SK-N-SH (cell line): ENCODE results near the gene INTS6. TPM values are rescaled to one million over a fixed set of nuclear protein-coding genes. Genes with fewer than 3 reads are reported as not detected.

Source experiments
- CTCF ChIA-PET: fragments of 300-600, 350-600 bp; formaldehyde crosslinking; extraction: SDS; loops from one replicate; lab custom pipeline; 2021; lab: Yijun Ruan, JAX
- POLR2A ChIA-PET: fragments of 350-600 bp; sonication (Branson Sonifier 250); formaldehyde crosslinking; extraction: SDS; loops from one replicate; lab custom pipeline; 2020; ENCODE audit warnings: antibody characterized with exemption, inconsistent platforms; lab: Yijun Ruan, JAX
- DNase-seq: peaks from one replicate; pipeline ENCODE4 v3.0.0; 2012
- H2AFZ ChIP-seq: fragments of 200-600 bp; sonication (generic); 2 replicates; pipeline ENCODE4 v1.8.1; 2016; ENCODE audit warnings: antibody characterized with exemption, mild to moderate bottlenecking, low read depth
- H3F3A ChIP-seq: fragments of 200-600 bp; sonication (generic); replicated peaks from 2 replicates; pipeline ENCODE3; 2016; ENCODE audit warnings: antibody characterized with exemption, mild to moderate bottlenecking; ENCODE audit not compliant: insufficient read depth
- H3K27ac ChIP-seq, 2 experiments: fragments of 200-500 bp in 1 of 2; fragments of 200-600 bp in 1 of 2; sonication (Bioruptor generic) in 1 of 2; sonication (generic), shearing (Covaris generic) in 1 of 2; 2 replicates each; pipeline versions ENCODE4 v1.5.1 to v1.6.1; 2014 to 2016; ENCODE audit warnings: low read depth in 2 of 2, inconsistent platforms in 1 of 2, low read length in 1 of 2, mild to moderate bottlenecking in 1 of 2, mixed read lengths in 1 of 2
- H3K27me3 ChIP-seq: fragments of 200-600 bp; sonication (generic), shearing (Covaris generic); 2 replicates; pipeline ENCODE4 v1.6.1; 2016; ENCODE audit warnings: mixed run types; ENCODE audit not compliant: insufficient read depth
- H3K36me3 ChIP-seq, 2 experiments: fragments of 200-500 bp in 1 of 2; fragments of 200-600 bp in 1 of 2; sonication (Bioruptor generic) in 1 of 2; sonication (generic) in 1 of 2; replicated peaks in 1 of 2; 2 replicates each; pipeline versions ENCODE3 to v1.5.1; 2014 to 2016; ENCODE audit warnings: low read length in 1 of 2, mild to moderate bottlenecking in 1 of 2; ENCODE audit not compliant: insufficient read depth in 2 of 2, control insufficient read depth in 1 of 2
- H3K4me1 ChIP-seq, 2 experiments: fragments of 200-500 bp in 1 of 2; fragments of 200-600 bp in 1 of 2; sonication (Bioruptor generic) in 1 of 2; sonication (generic), shearing (Covaris generic) in 1 of 2; 2 replicates each; pipeline versions ENCODE4 v1.5.1 to v1.6.1; 2014 to 2016; ENCODE audit warnings: low read depth in 1 of 2, low read length in 1 of 2, mixed run types in 1 of 2; ENCODE audit not compliant: insufficient read depth in 2 of 2, control insufficient read depth in 1 of 2
- H3K4me2 ChIP-seq: fragments of 200-600 bp; sonication (generic), shearing (Covaris generic); 2 replicates; pipeline ENCODE4 v1.6.1; 2017; ENCODE audit warnings: mixed run types
- H3K4me3 ChIP-seq, 2 experiments: fragments of 200-500 bp in 1 of 2; fragments of 200-600 bp in 1 of 2; sonication (Bioruptor generic) in 1 of 2; sonication (generic), shearing (Covaris generic) in 1 of 2; 2 replicates each; pipeline versions ENCODE4 v1.5.1 to v1.8.1; 2014 to 2016; ENCODE audit warnings: low read depth in 2 of 2, inconsistent platforms in 1 of 2, low read length in 1 of 2, mild to moderate bottlenecking in 1 of 2, mixed read lengths in 1 of 2, moderate library complexity in 1 of 2
- H3K79me2 ChIP-seq: fragments of 200-600 bp; sonication (generic); 2 replicates; pipeline ENCODE4 v1.8.1; 2017; ENCODE audit warnings: mild to moderate bottlenecking; ENCODE audit not compliant: insufficient read depth
- H3K9ac ChIP-seq: fragments of 200-600 bp; sonication (generic); 2 replicates; pipeline ENCODE4 v1.6.1; 2017; ENCODE audit warnings: mixed run types
- H3K9me2 ChIP-seq: fragments of 200-600 bp; sonication (generic); 2 replicates; pipeline ENCODE4 v1.6.1; 2017; ENCODE audit warnings: mixed run types
- H3K9me3 ChIP-seq: fragments of 200-600 bp; sonication (generic); 2 replicates; pipeline ENCODE4 v1.6.1; 2017; ENCODE audit warnings: mixed run types, mild to moderate bottlenecking, moderate library complexity
- H4K20me1 ChIP-seq: fragments of 200-600 bp; sonication (generic); 2 replicates; pipeline ENCODE4 v1.6.1; 2017; ENCODE audit warnings: mild to moderate bottlenecking, mixed run types; ENCODE audit not compliant: insufficient read depth
- CTCF ChIP-seq: fragments of 200-600 bp; sonication (generic); IDR thresholded peaks from 2 replicates; pipeline ENCODE4 v1.6.1; 2017; ENCODE audit warnings: antibody characterized with exemption, mild to moderate bottlenecking, moderate library complexity
- ELF1 ChIP-seq: IDR thresholded peaks from 2 replicates; pipeline ENCODE4 v1.4.0; 2012
- FOSL2 ChIP-seq: IDR thresholded peaks from 2 replicates; pipeline ENCODE4 v1.4.0; 2012; ENCODE audit warnings: low read depth, mild to moderate bottlenecking, moderate library complexity, borderline replicate concordance
- FOXJ3 ChIP-seq: sonication (generic); formaldehyde crosslinking; IDR thresholded peaks from 2 replicates; pipeline ENCODE4 v1.5.1; 2020; ENCODE audit warnings: mild to moderate bottlenecking, missing genetic modification reagents
- GATA2 ChIP-seq: sonication (generic); formaldehyde crosslinking; IDR thresholded peaks from 2 replicates; pipeline ENCODE4 v1.5.0; 2020; ENCODE audit warnings: mild to moderate bottlenecking, missing genetic modification reagents
- MAX ChIP-seq: IDR thresholded peaks from 2 replicates; pipeline ENCODE4 v1.4.0; 2012; ENCODE audit warnings: low read depth
- NFIC ChIP-seq: IDR thresholded peaks from 2 replicates; pipeline ENCODE4 v1.4.0; 2012; ENCODE audit warnings: borderline replicate concordance
- NRF1 ChIP-seq: IDR thresholded peaks from 2 replicates; pipeline ENCODE4 v1.6.1; 2012; ENCODE audit warnings: low read depth, mild to moderate bottlenecking, low read length
- PBX3 ChIP-seq: IDR thresholded peaks from 2 replicates; pipeline ENCODE4; 2012
- RFX5 ChIP-seq: IDR thresholded peaks from 2 replicates; pipeline ENCODE4 v1.6.1; 2012; ENCODE audit warnings: mild to moderate bottlenecking, improper control_type of control experiment, low read length
- RXRA ChIP-seq: IDR thresholded peaks from 2 replicates; pipeline ENCODE4 v1.4.0; 2012; ENCODE audit warnings: low read depth, mild to moderate bottlenecking, borderline replicate concordance
- SIN3A ChIP-seq: IDR thresholded peaks from 2 replicates; pipeline ENCODE4 v1.6.1; 2012; ENCODE audit warnings: low read depth, mild to moderate bottlenecking, low read length, moderate library complexity, borderline replicate concordance
- SMC3 ChIP-seq: IDR thresholded peaks from 2 replicates; pipeline ENCODE4 v1.6.1; 2012; ENCODE audit warnings: low read depth, low read length, improper control_type of control experiment
- TAF1 ChIP-seq: IDR thresholded peaks from 2 replicates; pipeline ENCODE4 v1.6.1; 2012; ENCODE audit warnings: low read depth, mild to moderate bottlenecking, low read length, moderate library complexity, borderline replicate concordance
- USF2 ChIP-seq: fragments of 150-350 bp; IDR thresholded peaks from 2 replicates; pipeline ENCODE4 v1.6.1; 2017; ENCODE audit warnings: antibody characterized with exemption, low read length, low read depth, borderline replicate concordance
- YY1 ChIP-seq: IDR thresholded peaks from 2 replicates; pipeline ENCODE4 v1.4.0; 2012; ENCODE audit warnings: low read depth, mild to moderate bottlenecking
- WGBS: methylation state at CpG from one replicate; pipeline ENCODE4 v1.1.6; 2017; ENCODE audit warnings: low lambda C conversion rate; 5-methylcytosine and 5-hydroxymethylcytosine counted together
- polyA plus RNA-seq, 3 experiments: library from polyadenylated mRNA; depleted of rRNA; stranded (reverse); fragments of >200 nt; gene quantifications; 2 replicates each; pipeline ENCODE4 v1.2.3, GENCODE V29; 2012

INTS6 gene
- polyA plus RNA-seq, 1 of the 3 experiments (the other 2 are of a cell fraction), result 7.7 TPM

- H3K27ac ChIP-seq, result no peak overlapping the region
Measured at GRCh38 chr13:51341232-51341631, 111.6 kb downstream of the INTS6 start.

More at GRCh38 chr13:51341232-51341631, 111.6 kb downstream of the INTS6 start:
- ChIA-PET POLR2A (no interaction called here), CTCF (interaction anchor here (2.6 kb wide), 1 partner anchor 55 kb away, joined by 10 read pairs; no protein-coding TSS in a partner anchor)
- H3K4me2 ChIP-seq, result no peak overlapping the region
- H3K9me3 ChIP-seq, result no peaks in the 10 kb centered on the region
- H4K20me1 ChIP-seq, result no peaks in the 10 kb centered on the region
- no peak for DNase-seq
- no peak overlapping the region for H3K9ac ChIP-seq
- H2AFZ ChIP-seq, result no peak overlapping the region
- H3K79me2 ChIP-seq, result no peaks in the 10 kb centered on the region
- no peaks in the 10 kb centered on the region for H3K27me3 ChIP-seq
- no peaks in the 10 kb centered on the region for H3K9me2 ChIP-seq
- WGBS, result 93% methylated on average over 2 of the region's 2 CpGs
- peaks cover 4 to 10% of the 10 kb centered on the region in 2 experiments; a peak in 1 of 4 replicates for H3K4me1 ChIP-seq
- H3K36me3 ChIP-seq, result no peaks in the 10 kb centered on the region
- H3F3A ChIP-seq, result no peaks in the 10 kb centered on the region
- TF ChIP-seq PBX3, result no peak
- no peak for TF ChIP-seq FOXJ3 (CRISPR knock-in tag)
- TF ChIP-seq SIN3A, result no peak
- TF ChIP-seq NRF1, result no peak
- no peak for TF ChIP-seq RXRA
- TF ChIP-seq TAF1, result no peak
- TF ChIP-seq YY1, result no peak
- TF ChIP-seq NFIC, result no peak
- TF ChIP-seq ELF1, result no peak
- TF ChIP-seq USF2, result no peak
- TF ChIP-seq SMC3, result no peak
- no peak for TF ChIP-seq GATA2 (CRISPR knock-in tag)
- TF ChIP-seq FOSL2, result no peak
- no peak for TF ChIP-seq CTCF
- no peak for TF ChIP-seq RFX5
- no peak for TF ChIP-seq MAX
- H3K4me3 ChIP-seq, result no peak overlapping the region
